Stomach (tissue), 4 donors: Measurements from ENCODE around the gene ST8SIA4.

Source experiments
- EP300 ChIP-seq: sonication (generic); formaldehyde crosslinking; IDR thresholded peaks from one replicate; pipeline ENCODE4 v1.6.1; 2017; ENCODE audit warnings: antibody characterized with exemption
- POLR2A ChIP-seq, 4 donors: fragments of 450-650 bp; IDR thresholded peaks; one replicate each; pipeline ENCODE4 v1.6.1; 2016; ENCODE audit warnings: antibody characterized with exemption in 4 of 4, control low read depth in 2 of 4, mild to moderate bottlenecking in 1 of 4, moderate library complexity in 1 of 4
- POLR2AphosphoS5 ChIP-seq, 3 donors: sonication (generic); formaldehyde crosslinking; IDR thresholded peaks; one replicate each; pipeline ENCODE4 v1.6.1; 2016; ENCODE audit warnings: antibody characterized with exemption in 3 of 3
- TF ChIP-seq, protein P1 (sequence below), 7 experiments: fragments of 450-650 bp in 4 of 7; fragments of 200-600 bp in 3 of 7; sonication (generic) in 3 of 7; IDR thresholded peaks; one replicate each; pipeline ENCODE4 v1.5.1; 2016 to 2019; ENCODE audit warnings: antibody characterized with exemption in 7 of 7, control low read depth in 2 of 7, mild to moderate bottlenecking in 1 of 7

DNA sequence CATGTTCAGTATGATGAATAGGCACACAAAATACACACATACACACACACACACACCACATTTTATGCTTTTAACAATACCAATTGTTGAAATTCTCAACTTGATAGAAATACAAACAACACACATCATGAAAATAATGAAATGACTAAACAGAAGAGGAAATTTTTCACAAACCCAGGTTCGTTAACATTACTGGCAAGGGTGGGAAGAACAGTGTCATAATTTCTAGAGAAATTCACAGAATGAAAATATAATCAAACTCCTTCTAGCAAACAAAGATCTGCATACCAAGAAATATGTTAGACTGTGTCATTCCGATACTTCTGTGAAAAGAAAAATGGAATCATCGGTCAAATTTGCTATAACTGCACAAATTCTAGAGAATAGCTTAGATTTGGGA lies 41.9 kb downstream of the ST8SIA4 start:
- TF ChIP-seq POLR2AphosphoS5 (IDR thresholded peaks at IDR 0.05) (no peak), EP300 (no peak), POLR2A (IDR thresholded peaks at IDR 0.05) (no peak)
- TF ChIP-seq, protein P1, sequence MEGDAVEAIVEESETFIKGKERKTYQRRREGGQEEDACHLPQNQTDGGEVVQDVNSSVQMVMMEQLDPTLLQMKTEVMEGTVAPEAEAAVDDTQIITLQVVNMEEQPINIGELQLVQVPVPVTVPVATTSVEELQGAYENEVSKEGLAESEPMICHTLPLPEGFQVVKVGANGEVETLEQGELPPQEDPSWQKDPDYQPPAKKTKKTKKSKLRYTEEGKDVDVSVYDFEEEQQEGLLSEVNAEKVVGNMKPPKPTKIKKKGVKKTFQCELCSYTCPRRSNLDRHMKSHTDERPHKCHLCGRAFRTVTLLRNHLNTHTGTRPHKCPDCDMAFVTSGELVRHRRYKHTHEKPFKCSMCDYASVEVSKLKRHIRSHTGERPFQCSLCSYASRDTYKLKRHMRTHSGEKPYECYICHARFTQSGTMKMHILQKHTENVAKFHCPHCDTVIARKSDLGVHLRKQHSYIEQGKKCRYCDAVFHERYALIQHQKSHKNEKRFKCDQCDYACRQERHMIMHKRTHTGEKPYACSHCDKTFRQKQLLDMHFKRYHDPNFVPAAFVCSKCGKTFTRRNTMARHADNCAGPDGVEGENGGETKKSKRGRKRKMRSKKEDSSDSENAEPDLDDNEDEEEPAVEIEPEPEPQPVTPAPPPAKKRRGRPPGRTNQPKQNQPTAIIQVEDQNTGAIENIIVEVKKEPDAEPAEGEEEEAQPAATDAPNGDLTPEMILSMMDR (IDR thresholded peaks at IDR 0.05), result no peak
